Measurements from ENCODE around the gene PGA5. TPM values are rescaled to one million over a fixed set of nuclear protein-coding genes. Genes with fewer than 3 reads are reported as not detected.

The PGA5 gene
- total RNA-seq, 1 donor from 2014 or later, result not detected

- H3K4me3 ChIP-seq, result no peak overlapping the region
- DNase-seq (ENCODE audit: extremely low spot score in 2 of 2), result no peak
- H3K27me3 ChIP-seq, result no peaks in the 10 kb centered on the region
- TF ChIP-seq, protein P1, sequence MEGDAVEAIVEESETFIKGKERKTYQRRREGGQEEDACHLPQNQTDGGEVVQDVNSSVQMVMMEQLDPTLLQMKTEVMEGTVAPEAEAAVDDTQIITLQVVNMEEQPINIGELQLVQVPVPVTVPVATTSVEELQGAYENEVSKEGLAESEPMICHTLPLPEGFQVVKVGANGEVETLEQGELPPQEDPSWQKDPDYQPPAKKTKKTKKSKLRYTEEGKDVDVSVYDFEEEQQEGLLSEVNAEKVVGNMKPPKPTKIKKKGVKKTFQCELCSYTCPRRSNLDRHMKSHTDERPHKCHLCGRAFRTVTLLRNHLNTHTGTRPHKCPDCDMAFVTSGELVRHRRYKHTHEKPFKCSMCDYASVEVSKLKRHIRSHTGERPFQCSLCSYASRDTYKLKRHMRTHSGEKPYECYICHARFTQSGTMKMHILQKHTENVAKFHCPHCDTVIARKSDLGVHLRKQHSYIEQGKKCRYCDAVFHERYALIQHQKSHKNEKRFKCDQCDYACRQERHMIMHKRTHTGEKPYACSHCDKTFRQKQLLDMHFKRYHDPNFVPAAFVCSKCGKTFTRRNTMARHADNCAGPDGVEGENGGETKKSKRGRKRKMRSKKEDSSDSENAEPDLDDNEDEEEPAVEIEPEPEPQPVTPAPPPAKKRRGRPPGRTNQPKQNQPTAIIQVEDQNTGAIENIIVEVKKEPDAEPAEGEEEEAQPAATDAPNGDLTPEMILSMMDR (IDR thresholded peaks at IDR 0.05), result no peak
- TF ChIP-seq POLR2A (IDR thresholded peaks at IDR 0.05) (no peak), POLR2AphosphoS5 (IDR thresholded peaks at IDR 0.05; ENCODE audit: insufficient read depth in 1 of 2, low read depth in 1 of 2) (no peak)
- no peak overlapping the region for H3K27ac ChIP-seq
- intact Hi-C loops (cut with DNase I), result no loop called here
- H3K9me3 ChIP-seq, result no peaks in the 10 kb centered on the region
- no peaks in the 10 kb centered on the region for H3K36me3 ChIP-seq
- peaks cover 7% of the 10 kb centered on the region for H3K4me1 ChIP-seq
Measured at GRCh38 chr11:61273178-61274078, 32.5 kb downstream of the PGA5 start.

DNA sequence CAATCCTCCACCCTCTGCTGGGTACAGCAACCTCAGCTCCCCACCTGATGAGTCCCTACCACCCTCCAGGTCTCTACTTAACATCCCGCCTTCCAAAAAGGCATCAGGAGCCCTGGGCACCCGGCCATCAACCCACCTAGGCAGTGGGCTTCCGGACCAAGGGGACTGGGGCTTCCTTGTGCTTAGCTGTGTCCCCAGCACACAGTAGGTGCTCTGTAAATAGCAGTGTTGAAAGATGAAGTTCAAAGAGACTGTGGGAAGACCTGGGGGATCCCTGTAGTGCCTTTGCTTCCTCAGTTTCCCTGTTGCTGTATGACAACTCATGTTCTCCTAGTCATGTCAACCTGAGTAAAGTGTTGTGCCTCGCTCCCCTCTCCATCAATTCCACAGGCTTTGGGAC lies 33.1 kb downstream of the PGA5 start:
- no peak for DNase-seq (ENCODE audit: extremely low spot score in 2 of 2)

GRCh38 chr11:61275191-61275590 lies 34.2 kb downstream of the PGA5 start:
- no peaks in the 10 kb centered on the region for H3K36me3 ChIP-seq
- DNase-seq (ENCODE audit: extremely low spot score in 2 of 2), result no peak
- H3K27ac ChIP-seq, result no peak overlapping the region
- intact Hi-C loops (cut with DNase I), result no loop called here
- no peak overlapping the region for H3K4me3 ChIP-seq
- no peaks in the 10 kb centered on the region for H3K9me3 ChIP-seq
- H3K4me1 ChIP-seq, result peaks cover 7% of the 10 kb centered on the region
- TF ChIP-seq POLR2AphosphoS5 (IDR thresholded peaks at IDR 0.05; ENCODE audit: insufficient read depth in 1 of 2, low read depth in 1 of 2) (no peak), POLR2A (IDR thresholded peaks at IDR 0.05) (no peak)
- TF ChIP-seq, protein P1 (IDR thresholded peaks at IDR 0.05), result no peak
- no peaks in the 10 kb centered on the region for H3K27me3 ChIP-seq

More for the DNA sequence above, 33.1 kb downstream of the PGA5 start:
- Histone ChIP-seq H3K4me3 (no peak overlapping the region), H3K4me1 (peaks cover 7% of the 10 kb centered on the region), H3K9me3 (no peaks in the 10 kb centered on the region), H3K27me3 (no peaks in the 10 kb centered on the region), H3K27ac (no peak overlapping the region), H3K36me3 (no peaks in the 10 kb centered on the region)
- intact Hi-C loops (cut with DNase I), result no loop called here
- TF ChIP-seq POLR2A (IDR thresholded peaks at IDR 0.05) (no peak), POLR2AphosphoS5 (IDR thresholded peaks at IDR 0.05; ENCODE audit: insufficient read depth in 1 of 2, low read depth in 1 of 2) (no peak)
- TF ChIP-seq, protein P1 (IDR thresholded peaks at IDR 0.05), result no peak

DNA sequence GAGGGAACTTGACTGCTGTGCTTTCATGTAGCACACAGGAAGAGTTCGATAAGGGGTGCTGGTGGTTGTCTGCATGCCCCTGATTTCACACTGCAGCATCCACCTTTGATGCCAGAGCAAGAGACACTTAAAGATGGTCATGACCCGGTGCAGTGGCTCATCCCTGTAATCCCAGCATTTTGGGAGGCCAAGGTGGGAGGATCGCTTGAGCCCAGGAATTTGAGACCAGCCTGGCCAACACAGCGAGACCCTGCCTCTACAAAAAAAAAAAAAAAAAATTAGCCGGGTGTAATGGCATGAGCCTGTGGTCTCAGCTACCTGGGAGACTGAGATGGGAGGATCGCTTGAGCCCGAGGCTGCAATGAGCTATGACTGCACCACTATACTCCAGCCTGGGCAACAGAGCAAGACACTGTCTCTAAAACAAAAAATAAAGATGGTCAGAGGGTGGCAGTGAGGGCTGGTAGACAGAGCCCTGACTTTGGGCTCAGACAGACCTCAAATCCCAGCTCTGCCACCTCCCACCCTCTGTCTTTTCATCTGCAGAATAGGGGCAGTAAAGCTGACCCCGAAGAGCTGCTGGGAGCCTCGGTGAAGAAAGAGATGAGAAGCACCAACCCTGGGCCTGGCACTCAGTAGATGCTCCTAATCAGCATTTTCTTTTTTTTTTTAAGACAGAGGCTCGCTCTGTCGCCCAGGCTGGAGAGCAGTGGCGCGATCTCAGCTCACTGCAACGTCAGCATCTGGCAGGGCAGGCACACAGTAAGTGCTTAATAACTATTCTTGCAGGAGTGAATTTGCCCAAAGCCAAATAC lies 36.4 kb downstream of the PGA5 start:
- no peak for TF ChIP-seq POLR2AphosphoS5 (IDR thresholded peaks at IDR 0.05; ENCODE audit: insufficient read depth in 1 of 2, low read depth in 1 of 2)
- TF ChIP-seq POLR2A (IDR thresholded peaks at IDR 0.05), result no peak
- TF ChIP-seq, protein P1 (IDR thresholded peaks at IDR 0.05), result no peak
- no peaks in the 10 kb centered on the region for H3K36me3 ChIP-seq
- H3K27me3 ChIP-seq, result no peaks in the 10 kb centered on the region
- H3K4me1 ChIP-seq, result peaks cover 7% of the 10 kb centered on the region
- no peak overlapping the region for H3K27ac ChIP-seq
- DNase-seq (ENCODE audit: extremely low spot score in 2 of 2), result no peak
- no peaks in the 10 kb centered on the region for H3K9me3 ChIP-seq
- intact Hi-C loops (cut with DNase I), result no loop called here
- H3K4me3 ChIP-seq, result no peak overlapping the region

Data from vagina (tissue), 2 donors.